ENCODE results near the gene TGFBR3L. TPM values are rescaled to one million over a fixed set of nuclear protein-coding genes. Genes with fewer than 3 reads are reported as not detected.

TGFBR3L gene
- total RNA-seq, result not detected

DNA sequence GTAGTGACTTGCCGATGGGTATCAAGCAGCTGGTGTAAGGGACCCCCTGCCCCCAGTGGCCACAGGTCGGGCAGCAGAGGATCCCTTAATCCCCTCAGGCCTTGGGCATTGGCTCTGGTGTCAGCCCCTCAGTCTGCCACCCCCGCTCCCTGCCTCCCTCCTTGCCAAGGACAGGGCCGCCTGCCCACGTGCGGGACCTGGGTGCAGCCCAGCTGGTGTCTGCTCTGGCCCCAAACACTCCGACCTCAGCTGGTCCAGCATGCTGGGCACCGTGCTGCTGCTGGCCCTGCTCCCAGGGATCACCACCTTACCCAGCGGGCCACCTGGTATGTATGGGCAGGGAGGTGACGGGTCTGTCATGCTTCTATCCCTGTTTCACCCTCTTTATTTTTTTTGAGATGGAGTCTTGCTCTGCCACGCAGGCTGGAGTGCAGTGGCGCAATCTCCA is at the start of gene TGFBR3L:
TSS of gene TGFBR3L (plus strand) at position 233 of the 448 bp plus-strand sequence.
- intact Hi-C loops (cut with DNase I), result loop anchor here (5.0 kb wide), 1 partner anchor 1193 kb away; the partner anchor contains the start of gene OR7G2
- DNase-seq (ENCODE audit: low spot score) (no peak), ATAC-seq (no peak)

GRCh38 chr19:7865262-7865911 is 49.2 kb upstream of the TGFBR3L start:
- DNase-seq (ENCODE audit: low spot score) (no peak), ATAC-seq (no peak)
- intact Hi-C loops (cut with DNase I), result no loop called here

- DNase-seq (ENCODE audit: low spot score), result no peak
These were observed 48.1 kb upstream of the TGFBR3L start for GRCh38 chr19:7866399-7867091.

GRCh38 chr19:7867092-7867844 is 47.4 kb upstream of the TGFBR3L start:
- intact Hi-C loops (cut with DNase I), result no loop called here
- ATAC-seq, result no peak
- DNase-seq (ENCODE audit: low spot score), result no peak

More at GRCh38 chr19:7866399-7867091, 48.1 kb upstream of the TGFBR3L start:
- no peak for ATAC-seq
- intact Hi-C loops (cut with DNase I), result no loop called here

- intact Hi-C loops (cut with DNase I), result no loop called here
- ATAC-seq, result no peak
- no peak for DNase-seq (ENCODE audit: low spot score)
These were observed 46.3 kb upstream of the TGFBR3L start for GRCh38 chr19:7868326-7868670.

GRCh38 chr19:7868671-7869452 is 45.8 kb upstream of the TGFBR3L start:
- DNase-seq (ENCODE audit: low spot score), result peak; percentile 78
- intact Hi-C loops (cut with DNase I), result no loop called here
- peak; percentile 36 for ATAC-seq

DNA sequence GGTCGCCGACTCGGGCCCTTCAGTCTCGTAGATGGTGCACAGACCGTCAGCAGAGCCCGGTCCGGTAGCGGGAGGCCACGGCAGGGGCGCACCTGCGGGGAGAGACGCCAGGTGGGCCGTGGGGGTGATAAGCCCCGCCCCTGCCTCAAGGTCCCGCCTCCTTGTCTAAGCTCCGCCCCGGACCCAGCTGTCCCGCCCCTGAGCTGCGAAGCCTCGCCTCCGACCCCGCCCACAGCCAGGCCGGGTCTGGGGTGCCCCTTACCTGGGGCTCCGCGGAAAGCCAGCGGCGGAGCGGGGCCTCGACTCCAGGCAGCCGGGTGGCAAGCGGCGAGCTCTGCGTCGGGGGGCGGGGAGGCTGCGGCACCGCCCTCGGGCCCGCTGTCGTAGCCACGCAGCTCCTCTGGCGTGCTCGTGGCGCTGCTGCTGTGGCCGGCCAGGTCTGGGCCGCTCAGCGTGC is 45.1 kb upstream of the TGFBR3L start:
- DNase-seq (ENCODE audit: low spot score), result peak; percentile 77
- intact Hi-C loops (cut with DNase I), result no loop called here
- peak; percentile 22 for ATAC-seq

- ATAC-seq, result peak; percentile 3
- DNase-seq (ENCODE audit: low spot score), result peak; percentile 77
- intact Hi-C loops (cut with DNase I), result no loop called here
These were observed 44.6 kb upstream of the TGFBR3L start for GRCh38 chr19:7869910-7870511.

DNA sequence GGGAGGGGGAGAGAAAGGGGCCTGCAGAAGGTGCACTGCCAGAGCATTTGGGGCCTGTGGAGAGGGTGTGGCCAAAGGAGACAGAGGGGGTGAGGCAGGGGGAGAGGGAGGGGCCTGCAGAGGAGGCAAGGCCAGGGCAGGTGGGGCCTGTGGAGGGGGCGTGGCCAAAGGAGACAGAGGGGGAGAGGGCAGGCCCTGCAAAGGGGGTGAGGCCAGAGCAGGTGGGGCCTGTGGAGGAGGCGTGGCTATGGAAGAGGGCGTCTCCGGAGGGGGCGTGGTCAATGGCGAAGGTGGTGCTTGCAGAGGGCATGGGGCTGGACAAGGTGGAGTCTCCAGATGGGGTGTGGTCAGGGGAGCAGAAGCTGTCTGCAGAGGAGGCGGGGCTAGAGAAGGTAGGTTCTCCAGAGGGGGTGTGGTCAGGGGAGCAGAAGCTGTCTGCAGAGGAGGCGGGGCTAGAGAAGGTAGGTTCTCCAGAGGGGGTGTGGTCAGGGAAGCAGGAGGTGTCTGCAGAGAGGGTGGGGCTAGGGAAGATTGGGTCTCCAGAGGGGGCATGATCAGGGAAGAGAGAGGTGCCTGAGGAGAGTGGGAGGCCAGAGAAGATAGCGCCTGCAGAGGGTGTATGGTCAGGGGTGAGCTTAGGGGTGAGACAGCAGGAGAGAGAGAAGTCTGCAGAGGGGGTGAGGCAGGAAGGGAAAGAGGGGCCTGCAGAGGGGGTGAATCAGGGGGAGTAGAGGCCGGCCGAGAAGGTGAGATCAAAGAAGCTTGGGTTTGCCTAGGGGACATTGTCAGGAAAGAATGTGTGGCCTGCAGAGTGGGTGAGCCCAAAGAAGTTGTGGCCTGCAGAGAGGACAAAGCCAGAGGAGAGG is 43.8 kb upstream of the TGFBR3L start:
- peak; percentile 9 for ATAC-seq
- peak; percentile 78 for DNase-seq (ENCODE audit: low spot score)
- intact Hi-C loops (cut with DNase I), result no loop called here

GRCh38 chr19:7871437-7872305 is 43.0 kb upstream of the TGFBR3L start:
- peak; percentile 82 for ATAC-seq
- DNase-seq (ENCODE audit: low spot score), result peak; percentile 92
- intact Hi-C loops (cut with DNase I), result no loop called here

- intact Hi-C loops (cut with DNase I), result no loop called here
- DNase-seq (ENCODE audit: low spot score), result no peak
- no peak for ATAC-seq
These were observed 42.1 kb upstream of the TGFBR3L start for GRCh38 chr19:7872306-7873204.

GRCh38 chr19:7873304-7874075 is 41.1 kb upstream of the TGFBR3L start:
- intact Hi-C loops (cut with DNase I), result no loop called here
- ATAC-seq (no peak), DNase-seq (ENCODE audit: low spot score) (no peak)

DNA sequence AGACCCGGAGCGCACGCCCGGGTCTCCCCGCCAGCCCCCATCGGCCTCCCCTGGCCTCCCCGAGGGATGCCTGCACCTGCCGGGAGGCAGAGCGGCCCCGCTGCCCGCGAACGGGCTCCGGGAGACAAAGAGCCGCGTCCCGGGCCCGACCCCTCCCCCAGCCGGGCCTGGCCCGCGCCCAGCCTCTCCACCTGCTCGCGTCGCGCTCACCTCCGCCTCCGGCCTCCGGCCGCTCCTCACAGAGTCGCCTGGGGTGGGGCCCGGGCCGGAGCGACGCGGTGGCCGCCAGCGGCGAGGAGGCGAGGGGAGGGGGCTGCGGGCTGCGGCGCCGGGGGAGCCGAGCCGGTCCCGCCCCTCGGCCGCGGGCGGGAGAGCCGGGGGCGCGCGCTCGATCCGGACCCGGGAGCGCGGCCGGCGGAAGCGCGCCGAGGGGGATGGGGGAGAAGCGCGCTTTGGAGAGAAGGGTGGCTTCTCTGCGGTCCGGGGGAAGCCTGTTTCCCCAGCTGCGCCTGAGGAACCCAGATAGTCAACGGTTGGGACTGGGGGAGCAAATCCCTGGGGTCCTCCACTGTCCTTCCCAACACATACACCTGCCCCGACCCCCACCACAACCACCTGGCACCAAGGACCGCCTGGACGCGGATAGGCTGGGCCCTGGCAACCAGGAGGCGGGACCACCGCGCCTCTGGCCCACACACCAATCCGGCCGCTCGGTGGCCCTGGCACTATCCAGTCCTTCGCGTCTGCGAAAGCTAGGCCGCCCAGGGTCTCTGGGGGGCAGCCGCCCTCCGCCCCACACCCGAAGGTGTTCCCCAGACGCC is 40.3 kb upstream of the TGFBR3L start, which contains the start of gene PRR36:
TSS of gene PRR36 (minus strand) at position 315 of the 821 bp plus-strand sequence. CDS start 701 bp downstream, outside the sequence.
- no peak for ATAC-seq
- intact Hi-C loops (cut with DNase I), result no loop called here
- no peak for DNase-seq (ENCODE audit: low spot score)

DNA sequence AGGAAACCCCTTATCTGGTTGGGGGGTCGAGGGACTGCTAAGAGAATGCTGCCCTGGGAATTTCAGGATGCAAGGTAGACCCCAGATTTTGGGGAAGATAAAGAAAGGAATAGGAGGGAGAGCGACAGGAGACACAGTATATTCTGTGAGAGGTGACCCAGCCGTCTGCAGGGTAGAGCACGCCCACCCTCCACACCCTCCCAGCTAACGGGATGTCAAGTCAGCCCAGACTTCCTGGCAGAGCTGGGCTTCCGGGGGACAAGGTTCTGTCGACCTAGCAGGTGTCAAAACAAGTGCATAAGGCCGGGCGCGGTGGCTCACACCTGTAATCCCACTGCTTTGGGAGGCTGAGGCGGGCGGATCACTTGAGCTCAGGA is 39.7 kb upstream of the TGFBR3L start:
- ATAC-seq (no peak), DNase-seq (ENCODE audit: low spot score) (no peak)
- intact Hi-C loops (cut with DNase I), result no loop called here

Measured in sciatic nerve (tissue), 2 donors.